GM23338 (cell line): ENCODE results near the gene MPP1. TPM values are rescaled to one million over a fixed set of nuclear protein-coding genes. Genes with fewer than 3 reads are reported as not detected.

ENCODE experiments used
- ATAC-seq: fragments of 200-7000 bp; cut with Tn5 transposase; 3 replicates; pipeline ENCODE4 v1.9.1; 2020
- DNase-seq: peaks from one replicate; pipeline ENCODE4 v3.0.0-alpha.2; 2015; ENCODE audit warnings: low spot score
- H2AFZ ChIP-seq: fragments of 200-600 bp; sonication (generic); 2 replicates; pipeline ENCODE4 v1.8.0; 2016; ENCODE audit warnings: antibody characterized with exemption, mild to moderate bottlenecking, moderate library complexity
- H3F3A ChIP-seq: fragments of 200-600 bp; sonication (generic); replicated peaks from 2 replicates; pipeline ENCODE4 v1.8.0; 2017; ENCODE audit warnings: antibody characterized with exemption, mixed run types, low read depth
- H3K27ac ChIP-seq: fragments of 200-600 bp; sonication (generic); 2 replicates; pipeline ENCODE4 v1.6.1; 2016; ENCODE audit warnings: low read depth
- H3K27me3 ChIP-seq: fragments of 200-600 bp; sonication (generic); 2 replicates; pipeline ENCODE4 v1.8.0; 2016; ENCODE audit warnings: mild to moderate bottlenecking, mixed run types, moderate library complexity; ENCODE audit not compliant: insufficient read depth
- H3K36me3 ChIP-seq: fragments of 200-600 bp; sonication (generic); 2 replicates; pipeline ENCODE4 v1.8.0; 2016; ENCODE audit warnings: mild to moderate bottlenecking; ENCODE audit not compliant: insufficient read depth
- H3K4me1 ChIP-seq: fragments of 200-600 bp; sonication (generic); 2 replicates; pipeline ENCODE4 v1.8.0; 2016; ENCODE audit warnings: mild to moderate bottlenecking, moderate library complexity; ENCODE audit not compliant: insufficient read depth
- H3K4me2 ChIP-seq: fragments of 200-600 bp; sonication (generic); 2 replicates; pipeline ENCODE4 v1.7.1; 2017; ENCODE audit warnings: mixed run types
- H3K4me3 ChIP-seq: fragments of 200-600 bp; sonication (generic); 2 replicates; pipeline ENCODE4 v1.6.1; 2016; ENCODE audit warnings: mixed run types
- H3K79me2 ChIP-seq: fragments of 200-600 bp; sonication (generic); replicated peaks from 2 replicates; pipeline ENCODE4 v1.8.0; 2017; ENCODE audit warnings: mild to moderate bottlenecking; ENCODE audit not compliant: insufficient read depth
- H3K9me2 ChIP-seq: fragments of 200-600 bp; sonication (generic); 2 replicates; pipeline ENCODE4 v1.8.0; 2017; ENCODE audit not compliant: insufficient read depth
- H4K20me1 ChIP-seq: fragments of 200-600 bp; sonication (generic); replicated peaks from 2 replicates; pipeline ENCODE4 v1.8.0; 2017; ENCODE audit warnings: mild to moderate bottlenecking; ENCODE audit not compliant: insufficient read depth
- H3K27ac Mint-ChIP-seq: 2 replicates; pipeline ENCODE4 v1.8.0; 2020; ENCODE audit warnings: inconsistent platforms, mild to moderate bottlenecking, moderate library complexity, mixed read lengths
- H3K27me3 Mint-ChIP-seq: 3 replicates; pipeline ENCODE4 v1.8.0; 2022; ENCODE audit warnings: low read depth, mild to moderate bottlenecking, moderate library complexity, mixed read lengths, inconsistent platforms; ENCODE audit not compliant: insufficient read depth, poor library complexity
- H3K36me3 Mint-ChIP-seq: 3 replicates; pipeline ENCODE4 v1.8.0; 2021; ENCODE audit warnings: low read depth, mild to moderate bottlenecking, inconsistent platforms, moderate library complexity, mixed read lengths
- H3K4me1 Mint-ChIP-seq: 3 replicates; pipeline ENCODE4 v1.8.0; 2020; ENCODE audit warnings: mild to moderate bottlenecking, inconsistent platforms, mixed read lengths
- H3K4me3 Mint-ChIP-seq: 3 replicates; pipeline ENCODE4 v1.8.0; 2021; ENCODE audit warnings: moderate library complexity, mild to moderate bottlenecking, inconsistent platforms, mixed read lengths
- H3K9me3 Mint-ChIP-seq: 3 replicates; pipeline ENCODE4 v1.8.0; 2020; ENCODE audit warnings: moderate library complexity, mild to moderate bottlenecking, inconsistent platforms, mixed read lengths
- JUNB ChIP-seq: IDR thresholded peaks from one replicate; pipeline ENCODE4 v1.6.1; 2016; ENCODE audit warnings: antibody characterized with exemption; ENCODE audit not compliant: unreplicated experiment
- POLR2AphosphoS5 ChIP-seq: IDR thresholded peaks from 2 replicates; pipeline ENCODE4 v1.6.1; 2016; ENCODE audit warnings: antibody characterized with exemption, low read depth
- ZNF331 ChIP-seq: fragments of 250-450 bp; sonication (Bioruptor Pico); IDR thresholded peaks from 2 replicates; pipeline ENCODE4 v1.5.0; 2020; ENCODE audit warnings: low read depth, mild to moderate bottlenecking, moderate library complexity
- long read RNA-seq: library from polyadenylated mRNA; unstranded; transcript quantifications from one replicate; pipeline ENCODE4 v2.0.0, GENCODE V29; 2020; ENCODE audit not compliant: unreplicated experiment
- polyA plus RNA-seq: library from polyadenylated mRNA; unstranded; fragments of >200 nt; fragmentation: Nextera tagmentation; extraction: Ambion mirVana; gene quantifications from 2 replicates; pipeline ENCODE4 v1.2.1, GENCODE V29; 2016
- total RNA-seq: library from RNA; depleted of rRNA; stranded (reverse); fragments of >200 nt; shearing (Covaris generic); gene quantifications from 2 replicates; pipeline ENCODE4 v1.2.3, GENCODE V29; 2014; rRNA removed
- TF ChIP-seq, protein P1 (sequence below): IDR thresholded peaks from one replicate; pipeline ENCODE4 v1.6.1; 2018; ENCODE audit warnings: antibody characterized with exemption; ENCODE audit not compliant: unreplicated experiment
- TF ChIP-seq, protein P2 (sequence below): IDR thresholded peaks from 2 replicates; pipeline ENCODE4 v1.6.1; 2016; ENCODE audit warnings: antibody characterized with exemption
- TF ChIP-seq, protein P3 (sequence below), 2 experiments: fragments of 200-600 bp in 1 of 2; sonication (generic) in 1 of 2; conservative IDR thresholded peaks; 2 replicates each; pipeline versions ENCODE4 v1.5.1 to v1.6.1; 2016 to 2017; ENCODE audit warnings: antibody characterized with exemption in 2 of 2, low read depth in 2 of 2, mild to moderate bottlenecking in 2 of 2, moderate library complexity in 1 of 2

Gene MPP1
- total RNA-seq (24.4 and 27.2 TPM in 2 replicates), polyA plus RNA-seq (17.8 and 18.7 TPM in 2 replicates)
- long read RNA-seq, transcript MPP1-202 (12 exons, 2,042 nt) = major isoform, 21 of 27 reads
- long read RNA-seq, partial matches to known transcripts = 1 of 27 reads
- long read RNA-seq, other reads (novel, unspliced or antisense) = 5 of 27 reads

DNA sequence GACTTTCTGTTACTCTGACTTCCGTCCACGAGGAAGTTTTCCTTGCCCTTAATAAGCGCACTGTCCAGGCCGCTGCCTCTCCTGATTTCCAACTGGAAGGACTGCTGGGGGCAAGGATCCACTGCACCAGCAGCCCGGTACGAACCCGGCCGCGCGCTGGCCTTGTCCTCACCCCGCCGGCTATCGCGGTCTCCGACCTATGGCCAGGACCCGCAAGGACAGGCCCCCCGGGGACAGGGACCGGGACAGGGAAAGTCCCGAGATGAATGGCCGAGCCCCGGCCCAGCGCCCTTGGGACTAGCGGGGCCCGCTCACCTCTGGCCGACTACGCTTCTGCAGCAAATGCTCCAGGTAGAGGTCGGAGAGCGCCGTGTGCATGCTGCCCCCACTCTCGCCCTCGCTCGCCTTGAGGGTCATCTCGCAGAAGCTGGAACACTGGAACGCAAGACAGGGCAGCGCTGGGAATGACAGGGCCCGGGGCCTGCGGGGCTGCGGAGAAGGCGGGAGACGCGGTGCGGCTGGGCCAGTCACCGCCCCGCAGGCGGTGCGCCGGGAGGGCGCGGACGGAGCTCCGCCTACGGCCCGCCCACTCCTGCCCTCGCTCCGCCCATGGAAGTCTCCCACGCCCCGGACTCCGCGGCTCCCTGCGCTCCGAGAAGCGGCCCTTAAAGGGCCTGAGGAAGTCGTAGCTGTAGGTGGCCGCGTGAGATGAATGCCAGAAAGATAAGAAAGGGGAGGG is at the start of gene MPP1:
Gene MPP1, minus strand, starts transcription at position 529 of the 739 bp plus-strand sequence. Its CDS starts 112 bp downstream, at position 417.
- H3F3A ChIP-seq = no peaks in the 10 kb centered on the region
- H3K9me3 Mint-ChIP-seq = peaks cover 22% of the 10 kb centered on the region; the same call in 2 of the 3 replicates
- peak within 1 kb of the TSS; percentile 85 for H3K4me2 ChIP-seq
- peak within 1 kb of the TSS; percentile 71 for H3K4me3 ChIP-seq
- peaks cover 14% of the 10 kb centered on the region for H3K27me3 ChIP-seq
- peak; percentile 74 for DNase-seq
- H3K79me2 ChIP-seq = no peaks in the 10 kb centered on the region
- peaks cover 22% of the 10 kb centered on the region for H3K4me1 Mint-ChIP-seq
- peaks cover 15% of the 10 kb centered on the region for H3K27me3 Mint-ChIP-seq
- peak; percentile 96 for ATAC-seq
- peaks cover 12% of the 10 kb centered on the region; the same call in 2 of the 3 replicates for H3K36me3 Mint-ChIP-seq
- no peaks in the 10 kb centered on the region for H3K9me2 ChIP-seq
- no peaks in the 10 kb centered on the region for H4K20me1 ChIP-seq
- H3K36me3 ChIP-seq = no peaks in the 10 kb centered on the region
- TF ChIP-seq, protein P1, sequence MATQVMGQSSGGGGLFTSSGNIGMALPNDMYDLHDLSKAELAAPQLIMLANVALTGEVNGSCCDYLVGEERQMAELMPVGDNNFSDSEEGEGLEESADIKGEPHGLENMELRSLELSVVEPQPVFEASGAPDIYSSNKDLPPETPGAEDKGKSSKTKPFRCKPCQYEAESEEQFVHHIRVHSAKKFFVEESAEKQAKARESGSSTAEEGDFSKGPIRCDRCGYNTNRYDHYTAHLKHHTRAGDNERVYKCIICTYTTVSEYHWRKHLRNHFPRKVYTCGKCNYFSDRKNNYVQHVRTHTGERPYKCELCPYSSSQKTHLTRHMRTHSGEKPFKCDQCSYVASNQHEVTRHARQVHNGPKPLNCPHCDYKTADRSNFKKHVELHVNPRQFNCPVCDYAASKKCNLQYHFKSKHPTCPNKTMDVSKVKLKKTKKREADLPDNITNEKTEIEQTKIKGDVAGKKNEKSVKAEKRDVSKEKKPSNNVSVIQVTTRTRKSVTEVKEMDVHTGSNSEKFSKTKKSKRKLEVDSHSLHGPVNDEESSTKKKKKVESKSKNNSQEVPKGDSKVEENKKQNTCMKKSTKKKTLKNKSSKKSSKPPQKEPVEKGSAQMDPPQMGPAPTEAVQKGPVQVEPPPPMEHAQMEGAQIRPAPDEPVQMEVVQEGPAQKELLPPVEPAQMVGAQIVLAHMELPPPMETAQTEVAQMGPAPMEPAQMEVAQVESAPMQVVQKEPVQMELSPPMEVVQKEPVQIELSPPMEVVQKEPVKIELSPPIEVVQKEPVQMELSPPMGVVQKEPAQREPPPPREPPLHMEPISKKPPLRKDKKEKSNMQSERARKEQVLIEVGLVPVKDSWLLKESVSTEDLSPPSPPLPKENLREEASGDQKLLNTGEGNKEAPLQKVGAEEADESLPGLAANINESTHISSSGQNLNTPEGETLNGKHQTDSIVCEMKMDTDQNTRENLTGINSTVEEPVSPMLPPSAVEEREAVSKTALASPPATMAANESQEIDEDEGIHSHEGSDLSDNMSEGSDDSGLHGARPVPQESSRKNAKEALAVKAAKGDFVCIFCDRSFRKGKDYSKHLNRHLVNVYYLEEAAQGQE = no peak
- TF ChIP-seq, protein P2, sequence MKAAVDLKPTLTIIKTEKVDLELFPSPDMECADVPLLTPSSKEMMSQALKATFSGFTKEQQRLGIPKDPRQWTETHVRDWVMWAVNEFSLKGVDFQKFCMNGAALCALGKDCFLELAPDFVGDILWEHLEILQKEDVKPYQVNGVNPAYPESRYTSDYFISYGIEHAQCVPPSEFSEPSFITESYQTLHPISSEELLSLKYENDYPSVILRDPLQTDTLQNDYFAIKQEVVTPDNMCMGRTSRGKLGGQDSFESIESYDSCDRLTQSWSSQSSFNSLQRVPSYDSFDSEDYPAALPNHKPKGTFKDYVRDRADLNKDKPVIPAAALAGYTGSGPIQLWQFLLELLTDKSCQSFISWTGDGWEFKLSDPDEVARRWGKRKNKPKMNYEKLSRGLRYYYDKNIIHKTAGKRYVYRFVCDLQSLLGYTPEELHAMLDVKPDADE = no peak
- TF ChIP-seq POLR2AphosphoS5 = peak; percentile 45; the same call in 1 of the 2 replicates
- peak within 1 kb of the TSS; percentile 76 for H3K4me3 Mint-ChIP-seq
- no peak within 1 kb of the TSS for H3K27ac ChIP-seq
- H3K27ac Mint-ChIP-seq = no peak within 1 kb of the TSS
- peaks cover 7% of the 10 kb centered on the region; the same call in 1 of the 2 replicates for H3K4me1 ChIP-seq
- no peak within 1 kb of the TSS for H2AFZ ChIP-seq

DNA sequence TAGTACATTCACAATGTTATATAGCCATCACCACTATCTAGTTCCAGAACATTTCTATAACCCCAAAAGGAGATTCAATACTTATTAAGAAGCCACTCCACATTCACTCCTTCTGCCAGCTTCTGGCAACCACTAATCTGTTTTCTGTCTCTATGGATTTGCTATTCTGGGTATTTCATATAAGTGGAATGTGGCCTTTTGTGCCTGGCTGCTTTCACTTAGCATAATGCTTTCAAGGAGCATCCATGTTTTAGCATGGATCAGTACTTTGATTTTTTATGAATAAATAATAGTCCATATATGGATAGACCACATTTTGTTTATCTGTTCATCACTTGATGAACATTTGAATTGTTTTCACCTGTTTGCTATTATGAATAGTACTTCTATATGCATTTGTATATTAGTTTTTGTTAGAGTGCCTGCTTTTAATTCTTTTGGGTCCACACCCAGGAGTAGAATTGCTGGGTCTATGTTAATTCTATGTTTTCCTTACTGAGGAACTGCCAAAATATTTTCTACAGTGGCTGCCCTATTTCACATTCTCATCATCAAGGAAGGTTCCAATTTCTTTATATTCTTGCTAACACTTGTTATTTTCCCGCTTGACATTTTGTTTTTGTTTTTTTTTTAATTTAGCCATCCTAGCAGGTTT is 45.8 kb upstream of the MPP1 start:
- ATAC-seq (no peak), DNase-seq (no peak)
- no peak overlapping the region for H3K4me3 Mint-ChIP-seq
- TF ChIP-seq JUNB (no peak), POLR2AphosphoS5 (no peak), ZNF331 (no peak)
- TF ChIP-seq, protein P3, sequence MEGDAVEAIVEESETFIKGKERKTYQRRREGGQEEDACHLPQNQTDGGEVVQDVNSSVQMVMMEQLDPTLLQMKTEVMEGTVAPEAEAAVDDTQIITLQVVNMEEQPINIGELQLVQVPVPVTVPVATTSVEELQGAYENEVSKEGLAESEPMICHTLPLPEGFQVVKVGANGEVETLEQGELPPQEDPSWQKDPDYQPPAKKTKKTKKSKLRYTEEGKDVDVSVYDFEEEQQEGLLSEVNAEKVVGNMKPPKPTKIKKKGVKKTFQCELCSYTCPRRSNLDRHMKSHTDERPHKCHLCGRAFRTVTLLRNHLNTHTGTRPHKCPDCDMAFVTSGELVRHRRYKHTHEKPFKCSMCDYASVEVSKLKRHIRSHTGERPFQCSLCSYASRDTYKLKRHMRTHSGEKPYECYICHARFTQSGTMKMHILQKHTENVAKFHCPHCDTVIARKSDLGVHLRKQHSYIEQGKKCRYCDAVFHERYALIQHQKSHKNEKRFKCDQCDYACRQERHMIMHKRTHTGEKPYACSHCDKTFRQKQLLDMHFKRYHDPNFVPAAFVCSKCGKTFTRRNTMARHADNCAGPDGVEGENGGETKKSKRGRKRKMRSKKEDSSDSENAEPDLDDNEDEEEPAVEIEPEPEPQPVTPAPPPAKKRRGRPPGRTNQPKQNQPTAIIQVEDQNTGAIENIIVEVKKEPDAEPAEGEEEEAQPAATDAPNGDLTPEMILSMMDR (conservative IDR thresholded peaks at IDR 0.05; ENCODE audit: low read depth in 2 of 2) = no peak
- H3K36me3 Mint-ChIP-seq = peaks cover 6% of the 10 kb centered on the region; the same call in 1 of the 3 replicates
- H3K27me3 Mint-ChIP-seq = peaks cover 2% of the 10 kb centered on the region
- H3K36me3 ChIP-seq = no peaks in the 10 kb centered on the region
- H4K20me1 ChIP-seq = no peaks in the 10 kb centered on the region
- H3K4me1 ChIP-seq = no peaks in the 10 kb centered on the region
- no peaks in the 10 kb centered on the region for H3K27me3 ChIP-seq
- H3K4me3 ChIP-seq = no peak overlapping the region
- H3F3A ChIP-seq = no peaks in the 10 kb centered on the region
- no peak overlapping the region for H3K4me2 ChIP-seq
- no peak overlapping the region for H2AFZ ChIP-seq
- no peak overlapping the region for H3K27ac Mint-ChIP-seq
- no peaks in the 10 kb centered on the region for H3K4me1 Mint-ChIP-seq
- H3K79me2 ChIP-seq = no peaks in the 10 kb centered on the region
- peaks cover 20% of the 10 kb centered on the region; the same call in 2 of the 3 replicates for H3K9me3 Mint-ChIP-seq
- no peaks in the 10 kb centered on the region for H3K9me2 ChIP-seq
- H3K27ac ChIP-seq = no peak overlapping the region
